H1 (cell line): ENCODE results near the gene KCNIP2. TPM values are rescaled to one million over a fixed set of nuclear protein-coding genes. Genes with fewer than 3 reads are reported as not detected.

Source experiments
- HDAC6 ChIP-seq: IDR thresholded peaks from one replicate; pipeline ENCODE4 v1.7.1; 2012; ENCODE audit warnings: low read depth, mild to moderate bottlenecking, inconsistent platforms, low read length, moderate library complexity
- RXRA ChIP-seq: IDR thresholded peaks from 2 replicates; pipeline ENCODE4 v1.6.1; 2011; ENCODE audit warnings: low read depth, mild to moderate bottlenecking, low read length, moderate library complexity; ENCODE audit not compliant: insufficient read depth
- polyA plus RNA-seq, 7 experiments: library from polyadenylated mRNA; depleted of rRNA in 3 of 7; stranded (reverse) in 5 of 7; unstranded in 2 of 7; fragments of >200 nt in 5 of 7; fragments of 200-250 nt in 2 of 7; gene quantifications; 1 replicate in 5 of 7; 2 replicates in 1 of 7; 4 replicates in 1 of 7; pipeline versions ENCODE4 v1.2.1 to v1.2.3, GENCODE V29; 2011 to 2013; ENCODE audit warnings: missing spikeins in 2 of 7, mixed read lengths in 2 of 7
- total RNA-seq: library from RNA; stranded (reverse); fragmentation: NEBNext Ultra II Directional; extraction: Animal tissue kit (Norgen Biotek cat#: 25700); gene quantifications from 2 replicates; pipeline ENCODE4 v1.2.1, GENCODE V29; 2021

The KCNIP2 gene
- total and polyA plus RNA-seq, 2 of the 8 experiments (the other 6 are each of a cell fraction or from before 2014, with no cell fraction given), result 2.7 to 6.0 TPM

DNA sequence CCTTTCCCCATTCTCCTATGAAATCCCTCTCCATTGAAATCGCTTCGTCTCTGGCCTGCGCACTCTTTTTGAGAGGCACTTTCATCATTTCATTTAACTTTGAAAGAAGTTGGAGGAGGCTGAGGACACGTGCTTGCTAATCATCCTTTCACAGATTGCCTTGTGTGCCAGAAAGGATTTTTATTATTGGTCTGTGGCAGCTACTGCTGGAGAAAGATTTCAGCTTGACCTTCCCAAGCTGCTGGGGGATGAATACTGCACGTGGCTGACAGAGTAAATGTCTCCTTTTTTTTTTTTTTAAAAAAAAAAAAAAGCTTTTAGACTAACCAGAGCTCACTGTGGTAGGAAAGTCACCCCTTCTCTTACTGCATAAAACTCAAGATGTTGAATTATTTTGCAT is 44.2 kb upstream of the KCNIP2 start (continued):
- TF ChIP-seq RXRA, result no peak
- TF ChIP-seq HDAC6, result no peak
